ENCODE data around the gene EIF4A2. TPM values are rescaled to one million over a fixed set of nuclear protein-coding genes. Genes with fewer than 3 reads are reported as not detected.

EIF4A2 gene
- total and polyA plus RNA-seq, 8 donors: 209 to 402 (median 264) TPM

GRCh38 chr3:186832276-186832675 lies 48.9 kb downstream of the EIF4A2 start:
- Histone ChIP-seq H3K36me3 (no peaks in the 10 kb centered on the region), H3K4me1 (no peaks in the 10 kb centered on the region), H3K9me3 (no peaks in the 10 kb centered on the region), H3K27me3 (peaks cover 0 to 30% (median 4%) of the 10 kb centered on the region in 4 donors), H3K27ac (no peak overlapping the region), H3K4me3 (no peak overlapping the region)
- TF ChIP-seq CTCF (IDR thresholded peaks at IDR 0.05): no peak
- 70 to 82% methylated on average over 1 of the region's 1 CpG for WGBS, 2 donors
- intact Hi-C loops (cut with DNase I): no loop called here
- ATAC-seq: no peak
- FAIRE-seq: no peak
- DNase-seq: no peak

Small RNA genes lying within 50 kb of the gene (microRNA-seq; reads per million reads assigned to microRNA genes)
- gene MIR1248: 9.1 to 14.7 reads per million in 2 donors

Other genes with a start within 250 kb of the EIF4A2 start
- gene CRYGS, start 239.2 kb upstream of the EIF4A2 start, total RNA-seq: 1 to 10 TPM; 1.2 to 3.0 (median 1.8) TPM
- 10 to 100 TPM; 11.0 to 16.6 TPM for gene CRYGS, start 239.2 kb upstream of the EIF4A2 start, polyA plus RNA-seq
- gene TBCCD1, start 216.2 kb upstream of the EIF4A2 start, total RNA-seq: 1 to 10 TPM; 3.8 to 7.4 (median 5.5) TPM
- 1 to 10 TPM; 2.6 to 4.2 TPM for gene TBCCD1, start 216.2 kb upstream of the EIF4A2 start, polyA plus RNA-seq
- gene DNAJB11, start 212.9 kb upstream of the EIF4A2 start, total RNA-seq: 10 to 100 TPM; 21.9 to 33.2 (median 30.2) TPM
- 10 to 100 TPM; 37.1 to 52.6 TPM for gene DNAJB11, start 212.9 kb upstream of the EIF4A2 start, polyA plus RNA-seq
- gene AHSG, start 170.5 kb upstream of the EIF4A2 start, total RNA-seq: 1 to 10 TPM in 1 of 6 donors, under 1 TPM in 2, not detected in 3; 0.12 to 1.8 (median 0.19) TPM
- under 1 TPM in 1 of 2 donors, not detected in 1; 0.30 TPM for gene AHSG, start 170.5 kb upstream of the EIF4A2 start, polyA plus RNA-seq
- not detected for gene FETUB, start 143.2 kb upstream of the EIF4A2 start, total RNA-seq
- not detected for gene FETUB, start 143.2 kb upstream of the EIF4A2 start, polyA plus RNA-seq
- gene HRG, start 117.6 kb upstream of the EIF4A2 start, total RNA-seq: under 1 TPM in 1 of 6 donors, not detected in 5; 0.16 TPM
- not detected for gene HRG, start 117.6 kb upstream of the EIF4A2 start, polyA plus RNA-seq
- gene KNG1, start 66.2 kb upstream of the EIF4A2 start, total RNA-seq: under 1 TPM in 2 of 6 donors, not detected in 4; 0.09 to 0.51 TPM
- under 1 TPM in 1 of 2 donors, not detected in 1; 0.14 TPM for gene KNG1, start 66.2 kb upstream of the EIF4A2 start, polyA plus RNA-seq
- 10 to 100 TPM in 1 of 6 donors, 1 to 10 TPM in 5; 5.1 to 11.5 (median 8.0) TPM for gene RFC4, start 22.9 kb downstream of the EIF4A2 start, total RNA-seq
- 10 to 100 TPM in 1 of 2 donors, 1 to 10 TPM in 1; 7.0 to 10.9 TPM for gene RFC4, start 22.9 kb downstream of the EIF4A2 start, polyA plus RNA-seq
- gene ADIPOQ, start 59.1 kb downstream of the EIF4A2 start, total RNA-seq: 10 to 100 TPM in 1 of 6 donors, 1 to 10 TPM in 2, under 1 TPM in 3; 0.03 to 15.1 (median 0.72) TPM
- gene ADIPOQ, start 59.1 kb downstream of the EIF4A2 start, polyA plus RNA-seq: 1 to 10 TPM in 1 of 2 donors, under 1 TPM in 1; 0.28 to 3.8 TPM
- gene ST6GAL1, start 146.9 kb downstream of the EIF4A2 start, total RNA-seq: 10 to 100 TPM in 3 of 6 donors, 1 to 10 TPM in 3; 5.9 to 36.6 (median 9.3) TPM
- 1 to 10 TPM; 4.8 to 9.1 TPM for gene ST6GAL1, start 146.9 kb downstream of the EIF4A2 start, polyA plus RNA-seq